HG02973 (cell line): ENCODE data around the gene NID1.
A peak's percentile ranks its signal among the peaks of the same experiment; 100 is the strongest.

ENCODE experiments used
- ATAC-seq: cut with Tn5 transposase; IDR thresholded peaks from one replicate; pipeline ENCODE4 v1.9.1; 2021; ENCODE audit warnings: moderate library complexity; ENCODE audit not compliant: unreplicated experiment

NID1 gene

DNA sequence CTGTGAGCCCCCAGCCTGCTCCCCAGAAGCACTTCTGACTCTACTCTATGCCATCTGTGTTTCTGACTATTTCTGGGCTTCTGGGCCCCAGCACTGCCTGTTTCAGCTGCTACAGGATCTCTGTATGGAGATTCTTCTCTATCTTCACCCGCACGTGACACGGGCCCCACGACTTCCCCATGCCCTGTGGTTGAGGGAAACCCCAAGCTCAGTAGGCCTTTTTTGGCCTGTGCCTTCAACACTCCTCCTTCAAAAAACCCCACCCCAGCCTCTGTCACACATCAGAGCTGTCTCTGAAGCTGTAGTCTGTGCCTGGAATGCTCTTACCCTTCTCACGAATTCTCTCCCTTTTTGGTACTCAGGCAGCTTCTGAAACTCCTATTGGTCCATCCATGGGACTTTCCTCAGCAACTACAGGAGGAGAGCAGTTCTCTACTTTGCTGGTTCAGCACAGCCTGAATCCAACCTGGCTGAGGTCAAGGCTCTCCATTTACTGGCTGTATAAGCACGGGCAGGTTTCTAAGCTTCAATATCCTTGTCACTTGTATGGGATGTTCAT lies 2.0 kb upstream of the NID1 start:
- ATAC-seq = peak; percentile 78

GRCh38 chr1:236066054-236066453 lies 1.2 kb upstream of the NID1 start:
- ATAC-seq = no peak

DNA sequence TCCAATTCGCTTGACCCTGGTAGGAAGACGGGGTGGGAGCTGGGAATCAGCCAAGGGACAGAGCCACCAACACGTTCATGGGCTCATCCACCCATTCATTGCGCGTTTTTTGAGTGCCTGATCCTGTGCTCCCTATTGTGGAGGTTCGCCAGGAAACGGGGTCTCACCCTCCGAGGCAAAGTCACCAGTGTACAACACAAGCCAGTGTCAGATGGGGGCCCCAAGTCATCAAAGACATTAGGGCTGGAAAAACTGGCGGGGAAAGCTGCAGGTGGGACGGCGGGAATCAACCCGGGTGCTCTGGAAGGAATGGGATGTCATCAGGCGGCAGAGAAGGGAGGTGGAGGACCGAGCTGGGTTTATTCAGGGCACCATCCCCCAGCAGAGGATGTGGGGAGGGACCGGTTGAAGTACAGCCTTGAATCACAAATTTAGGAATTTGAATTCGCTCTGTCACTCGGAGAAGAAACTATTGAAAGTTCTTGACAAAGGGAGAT lies 667 bp upstream of the NID1 start:
- no peak for ATAC-seq

GRCh38 chr1:236063919-236064673 lies 794 bp downstream of the NID1 start:
- ATAC-seq = peak; percentile 4

- ATAC-seq = no peak
Observed at GRCh38 chr1:236063551-236063918, 1.4 kb downstream of the NID1 start.

DNA sequence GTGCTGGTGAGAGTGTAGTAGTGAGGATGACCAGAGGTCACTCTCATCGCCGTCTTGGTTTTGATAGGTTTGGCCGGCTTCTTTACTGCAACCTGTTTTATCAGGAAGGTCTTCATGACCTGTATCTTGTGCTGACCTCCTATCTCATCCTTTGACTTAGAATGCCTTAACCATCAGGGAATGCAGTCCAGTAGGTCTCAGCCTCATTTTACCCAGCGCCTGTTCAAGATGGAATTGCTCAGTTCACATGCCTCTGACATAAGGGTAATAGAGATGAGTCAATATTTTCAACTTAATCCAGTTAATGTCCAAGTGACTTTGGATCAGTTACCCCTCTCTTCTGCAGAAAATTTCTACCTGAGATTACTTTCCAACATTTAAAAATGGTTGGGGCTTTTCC lies 4.6 kb downstream of the NID1 start:
- ATAC-seq = no peak

DNA sequence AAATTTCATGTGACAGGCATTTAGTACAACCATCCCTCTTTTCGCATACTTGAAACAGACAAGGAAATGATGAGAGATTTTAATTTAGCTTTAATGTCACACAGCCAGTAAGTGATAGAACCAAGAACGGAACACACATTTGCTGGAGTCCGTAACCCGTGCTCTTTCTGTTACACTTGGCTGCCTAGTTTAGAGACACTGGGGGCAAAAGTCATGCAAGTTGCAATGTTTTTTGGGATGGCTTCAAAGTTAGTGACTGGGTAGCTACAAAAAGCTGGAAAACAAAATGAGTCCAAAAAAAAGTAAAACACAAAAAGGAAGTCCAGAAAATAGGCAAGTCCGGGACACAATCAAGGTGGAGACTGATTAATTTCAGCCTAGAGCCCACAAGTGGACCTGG lies 5.9 kb downstream of the NID1 start:
- ATAC-seq = no peak

DNA sequence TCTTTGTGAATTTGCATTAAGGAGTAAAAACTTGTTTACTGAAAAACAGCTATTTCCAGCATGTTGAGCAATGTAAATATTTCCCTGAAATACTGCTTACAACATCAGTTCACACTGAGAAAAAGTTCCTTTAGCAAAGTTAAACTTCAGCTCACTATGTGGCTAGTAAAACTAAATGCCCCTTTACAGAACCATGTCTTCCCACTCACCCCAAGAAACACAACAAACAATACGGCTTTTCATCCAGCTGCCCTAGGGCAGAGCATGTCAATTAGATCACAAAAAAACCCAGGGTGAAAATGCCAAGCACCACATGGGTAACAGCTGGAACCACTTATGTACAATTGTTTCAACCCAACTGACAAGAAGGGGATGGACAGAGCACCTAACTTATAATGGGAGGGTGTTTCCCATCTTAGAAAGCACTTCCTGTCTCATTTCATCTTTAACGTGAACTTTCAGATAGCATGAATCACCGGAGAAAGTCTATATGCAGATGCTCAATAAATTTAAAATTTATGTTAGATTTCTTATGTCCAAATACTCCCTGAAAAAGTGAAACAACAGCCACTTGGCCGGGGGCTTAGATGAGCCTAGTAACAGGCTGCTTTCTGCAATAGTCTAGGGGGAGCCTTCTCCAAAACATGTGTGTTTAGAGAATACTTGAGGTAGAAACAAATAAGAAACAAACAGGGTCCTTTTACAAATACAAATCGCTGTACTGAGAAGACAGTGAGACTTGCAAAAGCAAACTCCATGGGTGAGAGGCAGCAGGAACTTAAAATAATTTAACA lies 6.6 kb downstream of the NID1 start:
- peak; percentile 79 for ATAC-seq

DNA sequence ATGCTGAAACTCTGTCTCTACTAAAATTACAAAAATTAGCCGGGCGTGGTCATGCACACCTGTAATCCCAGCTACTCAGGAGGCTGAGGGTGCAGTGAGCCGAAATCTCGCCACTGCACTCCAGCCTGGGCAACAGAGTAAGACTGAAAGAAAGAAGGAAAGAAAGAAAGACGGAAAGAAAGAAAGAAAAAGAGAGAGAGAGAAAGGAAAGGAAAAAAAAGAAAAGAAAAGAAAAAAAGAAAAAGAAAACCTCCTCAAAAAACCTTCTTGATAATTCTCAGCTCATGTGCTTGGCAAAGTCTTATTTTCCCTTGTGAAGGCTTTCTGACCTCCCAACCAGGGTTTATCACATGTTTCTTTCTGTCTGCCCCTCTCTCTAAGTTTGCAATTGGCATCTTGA lies 7.3 kb downstream of the NID1 start:
- no peak for ATAC-seq

GRCh38 chr1:236052232-236052993 lies 12.5 kb downstream of the NID1 start:
- ATAC-seq = no peak

GRCh38 chr1:236051242-236051791 lies 13.6 kb downstream of the NID1 start:
- ATAC-seq = no peak

- no peak for ATAC-seq
Observed at GRCh38 chr1:236045771-236046170, 19.1 kb downstream of the NID1 start.

DNA sequence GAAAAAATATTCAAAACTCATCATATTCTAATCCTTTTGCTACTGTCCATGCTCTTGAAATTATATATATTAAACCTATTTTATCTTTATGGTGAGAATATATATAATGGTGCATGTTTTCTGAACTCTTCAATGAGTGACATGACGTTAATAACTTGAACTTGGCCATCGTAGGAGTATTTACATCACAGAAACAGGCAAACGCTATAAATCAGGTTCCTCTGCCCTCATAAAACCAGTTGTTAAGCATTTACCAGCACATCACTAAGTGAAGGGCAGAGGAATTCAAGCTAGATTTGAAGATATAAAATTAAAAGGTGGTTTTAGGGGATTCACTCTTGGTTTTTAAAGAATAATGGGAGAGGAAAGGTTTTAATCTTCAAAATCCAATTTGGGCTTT lies 20.5 kb downstream of the NID1 start:
- ATAC-seq = no peak

DNA sequence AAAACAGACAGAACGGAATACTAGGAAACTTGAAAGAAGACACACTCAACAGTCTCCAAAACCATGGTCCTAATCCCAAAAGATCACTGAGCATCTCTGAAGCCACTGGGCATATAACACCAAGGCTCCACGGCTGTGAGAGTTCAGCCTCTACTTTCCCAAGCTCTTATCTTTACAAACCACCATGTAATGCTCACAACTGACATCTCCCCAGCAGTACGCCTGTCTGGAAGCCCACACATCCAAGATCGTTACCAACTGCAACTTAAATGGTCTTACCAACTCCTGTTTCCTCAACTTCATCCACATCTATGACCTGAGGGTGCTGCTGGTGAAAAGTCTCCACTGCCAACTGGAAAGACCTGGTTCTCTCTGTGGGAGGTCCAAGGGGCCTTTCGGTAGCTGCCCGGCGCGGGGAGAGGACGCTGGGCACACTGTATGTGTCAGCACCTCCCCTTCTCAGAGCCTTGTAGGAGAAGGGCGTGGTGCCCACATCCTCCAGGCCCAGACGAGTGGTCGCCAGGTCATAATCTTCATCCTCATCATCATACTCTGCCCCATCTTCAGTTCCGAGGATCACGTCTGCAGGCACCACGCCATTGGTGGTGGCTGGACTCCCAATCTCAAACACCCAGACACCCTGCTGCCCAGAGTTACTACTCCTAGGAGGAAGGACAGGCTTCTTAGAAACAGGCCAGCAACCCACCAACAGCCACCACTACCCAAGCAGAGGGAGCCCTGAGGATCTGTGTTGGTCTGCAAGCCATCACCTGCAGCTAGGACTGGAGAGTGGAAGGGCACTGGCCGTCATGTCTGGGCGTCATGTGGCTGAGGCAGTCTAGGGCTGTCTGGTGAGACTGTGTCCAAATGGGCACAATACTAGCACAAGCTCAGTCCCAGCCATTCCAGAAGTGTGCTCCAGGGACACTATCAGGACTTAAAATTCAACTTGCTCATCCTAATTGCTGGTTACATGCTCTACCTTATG lies 23.0 kb downstream of the NID1 start:
- ATAC-seq = no peak

DNA sequence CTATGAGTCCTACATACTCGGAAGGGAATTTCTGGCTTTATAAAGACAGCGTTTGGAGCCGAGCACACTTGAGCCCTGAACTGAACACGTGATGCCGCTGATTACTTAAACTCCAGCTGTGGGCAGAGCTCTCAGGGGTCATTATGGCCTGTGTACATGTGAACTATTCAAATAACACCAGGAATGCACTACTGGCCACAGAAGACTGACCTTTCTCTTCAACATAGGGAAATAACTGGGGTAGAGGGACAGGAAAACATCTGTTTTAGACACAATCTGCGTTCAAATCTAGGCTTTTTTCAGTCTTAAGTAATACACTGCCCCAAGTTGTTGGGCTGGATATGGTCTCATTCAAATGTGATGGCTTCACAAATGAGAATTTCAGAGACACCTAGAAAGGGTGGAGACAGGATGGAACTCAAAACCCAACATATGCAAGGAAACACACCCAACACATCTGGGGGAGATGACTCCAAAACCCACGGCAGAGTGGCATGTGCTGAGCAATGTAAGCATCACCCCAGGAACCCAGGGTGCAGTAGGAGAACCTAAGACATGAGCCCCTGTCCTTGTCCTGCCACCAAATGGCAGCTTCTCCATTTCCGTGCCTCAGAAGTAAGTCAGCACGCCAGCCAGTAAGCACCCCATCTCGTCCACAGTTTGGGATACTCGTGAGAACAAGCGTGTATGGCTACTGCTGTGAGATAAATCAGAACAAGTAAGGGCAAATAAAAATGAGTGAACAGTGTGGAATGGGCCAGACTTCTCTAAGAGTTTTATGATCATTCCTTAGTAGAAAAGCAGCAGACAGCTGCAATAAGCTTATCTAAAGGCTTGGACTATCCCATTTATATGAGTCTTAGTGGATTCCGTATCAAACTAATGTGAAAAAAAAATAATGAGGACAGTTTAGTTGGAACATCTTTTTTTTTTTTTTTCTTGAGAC lies 24.9 kb downstream of the NID1 start:
- ATAC-seq = no peak

GRCh38 chr1:236038034-236038433 lies 26.9 kb downstream of the NID1 start:
- ATAC-seq = no peak

- no peak for ATAC-seq
Observed at GRCh38 chr1:236035681-236036101, 29.2 kb downstream of the NID1 start.

GRCh38 chr1:236033336-236033735 lies 31.6 kb downstream of the NID1 start:
- ATAC-seq = no peak

DNA sequence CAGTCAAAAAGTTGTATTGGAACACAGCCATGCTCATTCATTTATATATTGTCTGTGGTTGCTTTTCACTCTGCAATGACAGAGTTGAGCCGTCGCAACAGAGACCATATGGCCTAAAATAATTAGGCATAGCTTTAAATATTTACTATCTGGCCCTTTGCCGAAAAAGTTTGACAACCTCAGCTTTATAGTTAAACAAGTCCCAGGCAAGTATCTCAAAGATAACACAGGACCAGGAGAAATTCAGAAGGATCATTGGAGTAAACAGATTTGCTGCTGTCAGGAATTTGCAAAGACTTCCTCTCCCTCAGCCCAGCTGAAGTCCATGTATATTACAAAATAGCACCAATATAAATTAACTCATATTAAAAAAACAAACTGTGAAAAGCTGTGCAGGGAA lies 34.4 kb downstream of the NID1 start:
- no peak for ATAC-seq
